Esophagus squamous epithelium (tissue), 5 donors: ENCODE data around the gene AK2. TPM values are rescaled to one million over a fixed set of nuclear protein-coding genes. Genes with fewer than 3 reads are reported as not detected.
A peak's percentile ranks its signal among the peaks of the same experiment; 100 is the strongest.

Experiments used
- DNase-seq: peaks from one replicate; lab custom pipeline; 2025; lab: John Stamatoyannopoulos, UW
- H3K27ac ChIP-seq, 4 donors: fragments of 200-600 bp; sonication (generic); one replicate each; pipeline ENCODE4 v1.5.1; 2016 to 2019; ENCODE audit warnings: mild to moderate bottlenecking in 1 of 4
- H3K27me3 ChIP-seq, 4 donors: fragments of 200-600 bp; sonication (generic); 1 replicate in 3 of 4; 2 replicates in 1 of 4; pipeline versions ENCODE4 v1.5.1 to v1.6.0; 2017 to 2021; ENCODE audit warnings: antibody characterized with exemption in 1 of 4
- H3K36me3 ChIP-seq, 3 donors: fragments of 200-600 bp; sonication (generic); one replicate each; pipeline ENCODE4 v1.5.1; 2016 to 2019
- H3K4me1 ChIP-seq, 3 donors: fragments of 200-600 bp; sonication (generic); one replicate each; pipeline ENCODE4 v1.5.1; 2017 to 2019
- H3K4me3 ChIP-seq, 4 donors: fragments of 200-600 bp; sonication (generic); 1 replicate in 3 of 4; 2 replicates in 1 of 4; pipeline ENCODE4 v1.5.1; 2016 to 2019; ENCODE audit warnings: mild to moderate bottlenecking in 2 of 4, moderate library complexity in 1 of 4
- H3K9me3 ChIP-seq, 3 donors: fragments of 200-600 bp; sonication (generic); one replicate each; pipeline ENCODE4 v1.5.1; 2016 to 2019
- POLR2A ChIP-seq, 4 donors: fragments of 450-650 bp; IDR thresholded peaks; one replicate each; pipeline ENCODE4 v1.6.1; 2017; ENCODE audit warnings: antibody characterized with exemption in 4 of 4, mild to moderate bottlenecking in 4 of 4, moderate library complexity in 3 of 4
- WGBS, 2 donors: methylation state at CpG; one replicate each; pipeline ENCODE4 v1.1.5; 2018; 5-methylcytosine and 5-hydroxymethylcytosine counted together
- intact Hi-C: fragments of 100-400 bp; cut with DNase I; formaldehyde crosslinking; loops from one replicate; pipeline ENCODE4 v1.15.0; 2022
- total RNA-seq, 4 donors: library from RNA; depleted of rRNA; stranded (reverse); fragments of >200 nt; gene quantifications; one replicate each; pipeline ENCODE4 v1.1.0, GENCODE V29; 2016
- TF ChIP-seq, protein P1 (sequence below), 6 experiments: fragments of 450-650 bp in 4 of 6; fragments of 200-600 bp in 2 of 6; sonication (generic) in 2 of 6; IDR thresholded peaks; one replicate each; pipeline ENCODE4 v1.5.1; 2016 to 2019; ENCODE audit warnings: antibody characterized with exemption in 6 of 6, mild to moderate bottlenecking in 4 of 6, moderate library complexity in 4 of 6
- donor health status: DM: yes; HTN: yes; CAD: no.

AK2 gene
- total RNA-seq, 4 donors from 2014 or later, result 126 to 167 (median 151) TPM

DNA sequence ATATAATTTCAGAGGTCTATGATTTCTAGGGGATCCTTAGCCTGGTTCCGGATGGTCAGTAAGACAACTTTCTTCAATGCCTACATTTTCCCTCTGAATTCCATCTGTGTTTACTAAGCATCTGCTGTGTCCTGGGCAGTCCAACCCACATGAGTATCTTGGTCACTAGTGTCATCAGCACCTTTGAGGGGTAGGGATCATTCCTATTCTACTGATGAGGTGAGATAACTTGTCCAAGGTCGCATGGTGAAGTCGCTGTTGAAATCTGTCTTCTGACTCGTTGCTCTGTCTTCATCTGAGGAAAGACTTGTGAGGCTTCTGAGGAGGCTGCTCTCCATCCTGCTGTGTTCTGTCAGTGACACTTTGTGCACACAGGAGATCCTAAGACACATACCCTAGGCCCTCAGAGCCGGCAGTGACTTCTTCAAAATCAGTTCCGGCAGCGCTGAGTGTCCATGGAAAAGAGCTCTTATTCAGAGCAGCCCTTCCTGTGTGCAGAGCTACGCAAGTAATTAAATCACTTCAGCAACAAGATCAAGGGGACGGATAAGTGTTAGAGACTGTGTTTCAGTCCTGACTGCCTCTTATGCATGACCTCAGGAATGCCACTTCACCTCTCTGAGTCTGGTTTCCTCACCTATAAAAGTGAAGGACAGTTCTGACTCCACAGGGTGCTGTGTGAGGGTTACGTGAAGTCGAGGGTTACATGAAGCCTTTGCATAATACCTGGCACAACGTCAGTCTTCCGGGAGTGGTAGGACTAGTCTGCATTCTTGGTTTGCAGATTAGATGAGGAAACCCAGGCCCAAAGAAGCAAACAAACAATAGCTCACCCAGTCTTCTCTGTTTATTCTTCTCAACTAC, 28.4 kb downstream of the AK2 start:
- peaks cover 38 to 90% (median 53%) of the 10 kb centered on the region in 3 donors for H3K4me1 ChIP-seq
- WGBS, 2 donors, result 63 to 67% methylated on average over 6 to 11 of the region's 13 CpGs
- peaks cover 3 to 46% (median 4%) of the 10 kb centered on the region in 3 donors for H3K36me3 ChIP-seq
- peak overlapping the region; percentile 54 to 70 (median 62) for H3K27ac ChIP-seq
- no peaks in the 10 kb centered on the region for H3K27me3 ChIP-seq
- H3K4me3 ChIP-seq, result no peak overlapping the region
- no peaks in the 10 kb centered on the region for H3K9me3 ChIP-seq
- no peak for DNase-seq
- intact Hi-C loops, result loop anchor here (10.0 kb wide), 1 partner anchor 73 kb away; no protein-coding TSS in a partner anchor
- TF ChIP-seq, protein P1, sequence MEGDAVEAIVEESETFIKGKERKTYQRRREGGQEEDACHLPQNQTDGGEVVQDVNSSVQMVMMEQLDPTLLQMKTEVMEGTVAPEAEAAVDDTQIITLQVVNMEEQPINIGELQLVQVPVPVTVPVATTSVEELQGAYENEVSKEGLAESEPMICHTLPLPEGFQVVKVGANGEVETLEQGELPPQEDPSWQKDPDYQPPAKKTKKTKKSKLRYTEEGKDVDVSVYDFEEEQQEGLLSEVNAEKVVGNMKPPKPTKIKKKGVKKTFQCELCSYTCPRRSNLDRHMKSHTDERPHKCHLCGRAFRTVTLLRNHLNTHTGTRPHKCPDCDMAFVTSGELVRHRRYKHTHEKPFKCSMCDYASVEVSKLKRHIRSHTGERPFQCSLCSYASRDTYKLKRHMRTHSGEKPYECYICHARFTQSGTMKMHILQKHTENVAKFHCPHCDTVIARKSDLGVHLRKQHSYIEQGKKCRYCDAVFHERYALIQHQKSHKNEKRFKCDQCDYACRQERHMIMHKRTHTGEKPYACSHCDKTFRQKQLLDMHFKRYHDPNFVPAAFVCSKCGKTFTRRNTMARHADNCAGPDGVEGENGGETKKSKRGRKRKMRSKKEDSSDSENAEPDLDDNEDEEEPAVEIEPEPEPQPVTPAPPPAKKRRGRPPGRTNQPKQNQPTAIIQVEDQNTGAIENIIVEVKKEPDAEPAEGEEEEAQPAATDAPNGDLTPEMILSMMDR (IDR thresholded peaks at IDR 0.05), result no peak
- no peak for TF ChIP-seq POLR2A (IDR thresholded peaks at IDR 0.05)

DNA sequence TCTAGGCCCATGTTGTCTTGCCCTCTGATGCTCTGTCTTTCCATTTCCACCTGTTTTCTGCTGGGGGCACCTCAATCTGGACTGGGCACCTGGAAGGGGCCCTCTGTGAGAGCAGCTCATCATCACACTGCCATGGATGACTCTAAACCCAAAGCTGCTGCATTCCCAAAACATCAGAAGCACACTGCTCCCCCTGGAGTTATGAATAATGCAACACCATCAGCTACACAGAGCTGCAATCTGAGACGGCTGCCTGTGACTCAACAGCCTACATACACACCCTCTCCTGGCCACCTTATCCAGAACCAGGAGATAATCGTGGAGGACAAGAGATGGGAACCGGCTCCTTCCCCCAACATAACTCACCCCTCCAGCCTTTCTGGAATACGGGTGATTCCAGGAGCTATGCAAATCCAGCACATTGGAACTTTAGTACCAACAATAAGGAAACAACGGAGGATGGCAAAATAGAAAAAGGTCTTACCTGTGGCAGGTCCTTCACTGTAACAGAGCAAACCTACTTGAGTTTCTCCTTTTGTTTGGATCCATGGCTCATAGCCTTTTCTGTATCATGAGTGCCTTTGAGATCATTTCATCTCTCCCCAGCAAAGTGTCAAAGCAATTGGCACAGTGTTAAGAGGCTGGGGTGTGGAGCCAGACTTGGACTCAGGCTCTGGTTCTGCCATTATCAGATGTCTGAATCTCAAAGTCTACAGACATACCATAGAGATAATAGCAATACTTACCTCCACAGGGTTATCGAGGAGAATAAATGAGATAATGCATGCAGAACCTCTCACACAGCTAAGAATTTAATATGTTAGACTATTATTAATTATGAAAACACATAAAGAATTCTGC, 29.3 kb downstream of the AK2 start:
- intact Hi-C loops, result loop anchor here (10.0 kb wide), 1 partner anchor 73 kb away; no protein-coding TSS in a partner anchor
- peaks cover 0 to 37% (median 0%) of the 10 kb centered on the region in 3 donors for H3K36me3 ChIP-seq
- no peak overlapping the region for H3K4me3 ChIP-seq
- no peaks in the 10 kb centered on the region for H3K27me3 ChIP-seq
- DNase-seq, result no peak
- H3K9me3 ChIP-seq, result no peaks in the 10 kb centered on the region
- peaks cover 39 to 83% (median 48%) of the 10 kb centered on the region in 3 donors for H3K4me1 ChIP-seq
- TF ChIP-seq, protein P1 (IDR thresholded peaks at IDR 0.05), result peak in 5 of 6 experiments; percentile 46 to 74 (median 59)
- no peak for TF ChIP-seq POLR2A (IDR thresholded peaks at IDR 0.05)
- H3K27ac ChIP-seq, result peak overlapping the region; percentile 49 to 68 (median 55)
- whole genome bisulfite sequencing, 2 donors, result 34 to 44% methylated on average over 5 to 6 of the region's 6 CpGs

DNA sequence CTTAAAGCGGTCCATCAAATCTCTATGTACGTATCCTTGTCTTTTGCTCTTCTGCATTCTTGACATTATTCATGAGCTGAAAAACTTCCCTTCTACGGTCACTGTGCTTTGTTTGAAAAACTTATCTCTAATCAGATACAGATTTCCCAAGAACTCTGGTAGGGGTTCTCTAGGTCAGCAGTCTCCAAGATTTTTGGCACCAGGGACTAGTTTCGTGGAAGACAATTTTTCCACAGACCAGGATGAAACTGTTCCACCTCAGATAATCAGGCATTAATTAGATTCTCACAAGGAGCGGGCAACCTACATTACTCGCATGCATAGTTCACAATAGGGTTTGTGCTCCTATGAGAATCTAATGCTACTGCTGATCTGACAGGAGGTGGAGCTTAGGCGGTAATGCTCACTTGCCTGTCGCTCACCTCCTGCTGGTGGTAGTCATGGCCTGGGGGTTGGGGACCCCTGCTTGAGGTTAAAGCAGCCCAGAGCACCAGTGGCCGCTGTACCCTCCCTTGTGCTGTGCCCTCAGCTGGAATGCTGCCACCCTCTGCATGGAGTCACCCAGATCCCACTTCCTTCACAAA, 30.8 kb downstream of the AK2 start:
- peaks cover 33 to 68% (median 33%) of the 10 kb centered on the region in 3 donors for H3K4me1 ChIP-seq
- H3K4me3 ChIP-seq, result no peak overlapping the region
- intact Hi-C loops, result loop anchor here (10.0 kb wide), 1 partner anchor 71 kb away; no protein-coding TSS in a partner anchor
- H3K36me3 ChIP-seq, result peaks cover 0 to 25% (median 0%) of the 10 kb centered on the region in 3 donors
- no peak for DNase-seq
- H3K27me3 ChIP-seq, result no peaks in the 10 kb centered on the region
- peak overlapping the region in 2 of 4 donors; percentile 67 to 68 for H3K27ac ChIP-seq
- 72 to 88% methylated on average over 7 to 9 of the region's 9 CpGs for WGBS, 2 donors
- H3K9me3 ChIP-seq, result no peaks in the 10 kb centered on the region
- no peak for TF ChIP-seq POLR2A (IDR thresholded peaks at IDR 0.05)
- TF ChIP-seq, protein P1 (IDR thresholded peaks at IDR 0.05), result no peak

DNA sequence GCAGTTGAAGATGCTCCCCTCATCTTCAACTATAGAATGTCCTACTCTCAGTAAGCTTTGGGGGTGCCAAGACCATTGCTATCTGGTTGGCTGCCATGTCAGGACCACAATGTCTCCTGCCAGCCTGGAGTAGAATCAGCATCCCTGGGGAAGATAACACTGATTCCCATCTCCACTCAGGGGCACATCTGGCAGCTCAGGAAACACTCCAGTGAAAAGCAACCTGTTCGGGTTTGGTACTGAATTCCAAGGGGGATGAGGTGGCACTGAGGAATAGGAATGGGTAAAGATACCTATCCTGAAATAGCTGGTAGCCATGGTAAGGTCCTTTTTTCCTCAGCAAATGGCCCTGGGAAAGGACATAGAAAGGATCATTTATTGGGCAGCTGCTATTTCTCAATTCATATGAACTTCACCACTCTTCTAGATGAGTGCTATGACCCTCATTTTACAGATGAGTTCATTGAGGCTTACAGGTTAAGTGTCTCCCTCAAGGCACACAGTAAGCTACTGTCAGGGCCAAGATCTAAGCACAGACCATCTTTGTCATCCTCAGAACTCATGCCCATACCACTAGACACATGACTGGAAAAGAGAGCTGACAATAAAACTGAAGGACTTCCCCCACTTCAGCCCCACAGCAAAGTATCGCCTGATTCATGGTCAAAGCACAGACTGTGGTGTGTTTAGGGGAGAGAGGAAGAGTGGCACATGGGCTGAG, 31.4 kb downstream of the AK2 start:
- Histone ChIP-seq H3K27ac (peak overlapping the region; percentile 46 to 68 (median 66)), H3K4me1 (peaks cover 27 to 61% (median 29%) of the 10 kb centered on the region in 3 donors), H3K9me3 (no peaks in the 10 kb centered on the region), H3K36me3 (peaks cover 0 to 18% (median 0%) of the 10 kb centered on the region in 3 donors), H3K27me3 (no peaks in the 10 kb centered on the region), H3K4me3 (no peak overlapping the region)
- TF ChIP-seq, protein P1 (IDR thresholded peaks at IDR 0.05), result no peak
- TF ChIP-seq POLR2A (IDR thresholded peaks at IDR 0.05), result no peak
- intact Hi-C loops, result loop anchor here (10.0 kb wide), 1 partner anchor 70 kb away; no protein-coding TSS in a partner anchor
- no peak for DNase-seq
- WGBS, 2 donors, result 80 to 81% methylated on average over 2 of the region's 2 CpGs
